PFSK-1 (cell line): Measurements from ENCODE around the gene ATP1B3.

Experiments used
- FOXP2 ChIP-seq: optimal IDR thresholded peaks from 2 replicates; pipeline ENCODE3; 2011; ENCODE audit warnings: borderline replicate concordance, control low read depth, inconsistent platforms; ENCODE audit not compliant: insufficient read depth; ENCODE audit errors: extremely low read length, extremely low read depth
- POLR2AphosphoS5 ChIP-seq: IDR thresholded peaks from 2 replicates; pipeline ENCODE4 v1.6.1; 2012; ENCODE audit warnings: low read depth, mild to moderate bottlenecking, control low read depth, low read length, moderate library complexity
- REST ChIP-seq, 2 experiments: IDR thresholded peaks; 2 replicates each; pipeline versions ENCODE4 v1.6.1 to v1.8.0; 2011 to 2012; ENCODE audit warnings: low read depth in 2 of 2, low read length in 2 of 2, control low read depth in 1 of 2, inconsistent platforms in 1 of 2, mild to moderate bottlenecking in 1 of 2, moderate library complexity in 1 of 2; ENCODE audit not compliant: insufficient read depth in 1 of 2
- SIN3A ChIP-seq: IDR thresholded peaks from 2 replicates; pipeline ENCODE4 v1.6.1; 2012; ENCODE audit warnings: mild to moderate bottlenecking, low read length, moderate library complexity, borderline replicate concordance; ENCODE audit not compliant: insufficient read depth
- TAF1 ChIP-seq: IDR thresholded peaks from 2 replicates; pipeline ENCODE4 v1.6.1; 2012; ENCODE audit warnings: low read length, control low read depth, borderline replicate concordance; ENCODE audit not compliant: insufficient read depth

ATP1B3 gene

DNA sequence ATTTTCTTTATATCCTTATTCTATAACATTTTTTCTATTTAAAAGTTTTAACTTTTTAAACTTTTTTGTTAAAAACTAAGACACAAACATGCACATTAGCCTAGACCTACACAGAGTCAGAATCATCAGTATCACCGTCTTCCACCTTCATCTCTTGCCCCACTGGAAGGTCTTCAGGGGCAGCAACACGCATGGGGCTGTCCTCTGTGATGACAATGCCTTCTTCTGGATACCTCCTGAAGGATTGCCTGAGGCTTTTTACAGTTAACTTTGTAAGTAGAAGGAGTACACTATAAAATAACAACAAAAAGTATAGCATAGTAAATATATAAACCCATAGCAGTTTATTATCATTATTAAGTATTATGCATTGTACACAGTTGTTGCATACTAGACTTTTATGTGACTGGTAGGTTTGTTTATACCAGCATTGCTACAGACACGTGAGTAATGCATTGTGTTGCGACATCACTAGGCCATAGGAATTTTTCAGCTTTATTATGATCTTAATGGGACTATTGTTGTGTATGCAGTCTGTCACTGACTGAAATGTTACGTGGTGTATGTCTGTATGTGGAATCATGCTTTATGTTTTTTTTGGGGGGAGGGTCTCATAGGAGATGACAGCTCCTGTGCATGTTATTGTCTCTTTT is 18.2 kb downstream of the ATP1B3 start:
- TF ChIP-seq REST (IDR thresholded peaks at IDR 0.05; ENCODE audit: insufficient read depth in 1 of 2, low read depth in 2 of 2, low read length in 2 of 2): no peak
- TF ChIP-seq TAF1: no peak
- TF ChIP-seq SIN3A: no peak

- TF ChIP-seq FOXP2 (no peak), SIN3A (no peak), TAF1 (no peak), POLR2AphosphoS5 (no peak), REST (IDR thresholded peaks at IDR 0.05; ENCODE audit: insufficient read depth in 1 of 2, low read depth in 2 of 2, low read length in 2 of 2) (no peak)
Observed at GRCh38 chr3:141895731-141896130, 19.3 kb downstream of the ATP1B3 start.

- TF ChIP-seq REST (IDR thresholded peaks at IDR 0.05; ENCODE audit: insufficient read depth in 1 of 2, low read depth in 2 of 2, low read length in 2 of 2) (no peak), TAF1 (no peak), POLR2AphosphoS5 (no peak), SIN3A (no peak), FOXP2 (no peak)
Observed at GRCh38 chr3:141898908-141899307, 22.5 kb downstream of the ATP1B3 start.

GRCh38 chr3:141900343-141900742 is 23.9 kb downstream of the ATP1B3 start:
- TF ChIP-seq POLR2AphosphoS5: no peak
- no peak for TF ChIP-seq TAF1
- no peak for TF ChIP-seq REST (IDR thresholded peaks at IDR 0.05; ENCODE audit: insufficient read depth in 1 of 2, low read depth in 2 of 2, low read length in 2 of 2)
- no peak for TF ChIP-seq SIN3A
- TF ChIP-seq FOXP2: no peak

- TF ChIP-seq TAF1 (no peak), FOXP2 (no peak), POLR2AphosphoS5 (no peak), SIN3A (no peak), REST (IDR thresholded peaks at IDR 0.05; ENCODE audit: insufficient read depth in 1 of 2, low read depth in 2 of 2, low read length in 2 of 2) (no peak)
Observed at GRCh38 chr3:141901914-141902313, 25.5 kb downstream of the ATP1B3 start.
